Activated CD4-positive, alpha-beta T cell treated with anti-CD3 and anti-CD28 coated beads, Interleukin-2, amount 10 ng/mL, durations not matched to agents 7 days and 5 days (primary cell): Measurements from ENCODE around the gene TXNL1. TPM values are rescaled to one million over a fixed set of nuclear protein-coding genes. Genes with fewer than 3 reads are reported as not detected.
A peak's percentile ranks its signal among the peaks of the same experiment; 100 is the strongest.

Experiments used
- CTCF ChIA-PET: fragments of 350-600 bp; sonication (Branson Sonifier 250); formaldehyde crosslinking; loops from one replicate; lab custom pipeline; 2021; ENCODE audit warnings: antibody characterized with exemption; lab: Charles Lee
- POLR2A ChIA-PET: fragments of 350-600 bp; sonication (Branson Sonifier 250); formaldehyde crosslinking; loops from one replicate; lab custom pipeline; 2021; ENCODE audit warnings: antibody characterized with exemption; lab: Charles Lee
- DNase-seq: peaks from one replicate; pipeline ENCODE4 v3.0.0-alpha.2; 2020
- H3K27ac Mint-ChIP-seq: one replicate; pipeline ENCODE4 v1.8.0; 2021; ENCODE audit warnings: mild to moderate bottlenecking, moderate library complexity, mixed read lengths
- H3K27me3 Mint-ChIP-seq: one replicate; pipeline ENCODE4 v1.8.0; 2021; ENCODE audit warnings: mixed read lengths
- H3K36me3 Mint-ChIP-seq: one replicate; pipeline ENCODE4 v1.8.0; 2021; ENCODE audit warnings: low read depth, mixed read lengths
- H3K4me1 Mint-ChIP-seq: one replicate; pipeline ENCODE4 v1.8.0; 2021; ENCODE audit warnings: mixed read lengths
- H3K4me3 Mint-ChIP-seq: one replicate; pipeline ENCODE4 v1.8.0; 2021; ENCODE audit warnings: mild to moderate bottlenecking, moderate library complexity, mixed read lengths
- H3K9me3 Mint-ChIP-seq: one replicate; pipeline ENCODE4 v1.8.0; 2021; ENCODE audit warnings: mixed read lengths
- total RNA-seq, 2 experiments: library from RNA; stranded (reverse); gene quantifications; one replicate each; pipeline ENCODE4 v1.2.3, GENCODE V29; 2021

Gene TXNL1
- total RNA-seq, 2 experiments from 2014 or later, result 52.9 to 58.6 TPM

DNA sequence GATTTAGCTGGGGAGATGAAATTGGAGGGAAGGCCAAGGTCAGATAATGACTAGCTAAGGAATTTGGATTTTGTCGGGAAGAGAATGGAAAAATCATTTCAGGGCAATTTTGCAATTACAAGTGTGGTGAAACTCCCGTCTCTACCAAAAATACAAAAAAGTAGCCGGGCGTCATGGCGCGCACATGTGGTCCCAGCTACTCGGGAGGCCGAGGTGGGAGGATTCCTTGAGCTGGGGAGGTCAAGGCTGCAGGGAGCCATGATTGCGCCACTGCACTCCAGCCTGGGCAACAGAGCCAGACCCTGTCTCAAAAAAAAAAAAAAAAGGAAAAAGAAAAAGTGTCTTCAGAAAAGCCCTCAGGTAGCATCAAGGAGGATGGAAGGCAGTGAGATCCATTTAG is 1.2 kb upstream of the TXNL1 start:
- peaks cover 36% of the 10 kb centered on the region for H3K4me1 Mint-ChIP-seq
- peak overlapping the region; percentile 99 for H3K27ac Mint-ChIP-seq
- ChIA-PET CTCF (interaction anchor here (1.0 kb wide), 1 partner anchor 9 kb away, joined by 3 read pairs; no protein-coding TSS in a partner anchor), POLR2A (no interaction called here)
- peak overlapping the region; percentile 100 for H3K4me3 Mint-ChIP-seq
- peaks cover 21% of the 10 kb centered on the region for H3K36me3 Mint-ChIP-seq
- no peaks in the 10 kb centered on the region for H3K27me3 Mint-ChIP-seq
- peaks cover 4% of the 10 kb centered on the region for H3K9me3 Mint-ChIP-seq
- no peak for DNase-seq

DNA sequence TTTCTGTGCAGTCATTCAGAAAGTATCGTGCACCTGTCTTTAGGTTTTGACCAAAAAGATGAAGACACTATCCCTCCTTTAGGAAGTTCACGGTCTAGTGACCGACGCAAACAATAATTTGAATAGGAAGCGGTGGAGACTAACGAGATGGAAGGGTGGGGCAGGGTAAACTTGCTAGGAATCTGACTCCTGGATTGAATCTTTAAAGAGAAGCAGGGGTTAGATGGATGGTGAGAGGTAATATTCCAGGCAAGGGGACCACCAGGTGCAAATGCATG is 651 bp upstream of the TXNL1 start:
- CTCF ChIA-PET, result interaction anchor here (1.0 kb wide), 1 partner anchor 10 kb away, joined by 3 read pairs; no protein-coding TSS in a partner anchor
- no peaks in the 10 kb centered on the region for H3K27me3 Mint-ChIP-seq
- peaks cover 4% of the 10 kb centered on the region for H3K9me3 Mint-ChIP-seq

DNA sequence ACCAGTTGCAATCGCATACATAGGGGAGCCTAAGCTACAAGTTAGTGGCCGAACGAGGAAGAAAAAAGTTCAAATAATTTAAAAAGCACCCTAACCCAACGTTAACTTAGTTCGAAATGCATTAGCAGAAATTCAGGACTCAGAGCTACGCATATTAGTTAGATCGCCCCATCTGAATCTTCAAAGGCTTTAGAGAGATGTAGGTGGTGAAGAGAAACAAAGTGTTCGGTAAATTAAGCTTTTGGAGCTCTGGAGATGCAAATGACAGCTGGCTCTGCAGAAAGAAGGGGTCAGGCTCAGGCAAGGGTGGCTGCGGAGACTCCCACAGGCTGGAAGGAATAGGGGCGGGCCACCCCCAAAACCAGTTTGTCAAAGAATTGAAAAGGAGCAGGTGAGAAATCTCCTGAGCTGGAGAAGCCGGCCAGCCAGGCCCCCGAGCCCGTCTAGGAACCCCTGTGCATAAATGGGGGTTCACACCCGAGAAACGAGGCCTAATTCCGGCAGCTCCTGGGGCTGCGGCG is 621 bp downstream of the TXNL1 start:
- Mint-ChIP-seq H3K36me3 (peaks cover 29% of the 10 kb centered on the region), H3K27me3 (no peaks in the 10 kb centered on the region), H3K4me3 (peak overlapping the region; percentile 100), H3K9me3 (peaks cover 4% of the 10 kb centered on the region), H3K27ac (peak overlapping the region; percentile 99), H3K4me1 (peaks cover 44% of the 10 kb centered on the region)
- POLR2A ChIA-PET, result no interaction called here
- CTCF ChIA-PET, result interaction anchor here (0.6 to 1.5 kb wide), 7 partner anchors 9 to 366 kb away, joined by 3 to 4 read pairs (median 3); no protein-coding TSS in a partner anchor
- DNase-seq, result no peak

More for the DNA sequence above, 651 bp upstream of the TXNL1 start:
- H3K4me1 Mint-ChIP-seq, result peaks cover 39% of the 10 kb centered on the region
- peak overlapping the region; percentile 99 for H3K27ac Mint-ChIP-seq
- POLR2A ChIA-PET, result no interaction called here
- peak overlapping the region; percentile 100 for H3K4me3 Mint-ChIP-seq
- H3K36me3 Mint-ChIP-seq, result peaks cover 24% of the 10 kb centered on the region
- no peak for DNase-seq

DNA sequence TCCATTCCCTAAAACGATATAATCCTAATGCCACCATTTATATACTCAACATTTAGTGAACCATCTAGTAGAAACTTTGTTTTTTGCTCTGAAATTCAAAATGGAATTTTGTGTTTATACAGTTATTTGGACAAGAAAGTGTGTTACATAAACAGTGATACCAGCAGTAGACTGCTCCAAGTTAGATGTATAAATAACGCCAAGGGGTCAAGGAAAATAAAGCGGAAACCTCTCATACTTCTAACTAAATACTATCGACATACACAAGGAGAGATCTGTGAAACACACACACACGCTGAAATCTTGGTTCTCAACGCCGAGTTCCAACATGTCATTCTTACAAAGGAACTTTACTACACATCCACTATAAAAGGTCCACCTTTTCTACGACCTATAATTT is 1.2 kb downstream of the TXNL1 start:
- H3K27ac Mint-ChIP-seq, result peak overlapping the region; percentile 99
- ChIA-PET POLR2A (no interaction called here), CTCF (interaction anchor here (0.8 to 1.5 kb wide), 4 partner anchors 9 to 367 kb away, joined by 3 to 4 read pairs (median 3); no protein-coding TSS in a partner anchor)
- H3K4me1 Mint-ChIP-seq, result peaks cover 44% of the 10 kb centered on the region
- no peak for DNase-seq
- peaks cover 33% of the 10 kb centered on the region for H3K36me3 Mint-ChIP-seq
- H3K4me3 Mint-ChIP-seq, result peak overlapping the region; percentile 100
- H3K27me3 Mint-ChIP-seq, result no peaks in the 10 kb centered on the region
- peaks cover 4% of the 10 kb centered on the region for H3K9me3 Mint-ChIP-seq

- POLR2A ChIA-PET, result no interaction called here
- no peak overlapping the region for H3K4me3 Mint-ChIP-seq
- no peak overlapping the region for H3K27ac Mint-ChIP-seq
- H3K4me1 Mint-ChIP-seq, result peaks cover 47% of the 10 kb centered on the region
- CTCF ChIA-PET, result no interaction called here
- DNase-seq, result no peak
- H3K36me3 Mint-ChIP-seq, result peaks cover 44% of the 10 kb centered on the region
- no peaks in the 10 kb centered on the region for H3K27me3 Mint-ChIP-seq
- peaks cover 4% of the 10 kb centered on the region for H3K9me3 Mint-ChIP-seq
Measured at GRCh38 chr18:56635007-56635406, 3.4 kb downstream of the TXNL1 start.

GRCh38 chr18:56632070-56633022 is 6.0 kb downstream of the TXNL1 start:
- no peaks in the 10 kb centered on the region for H3K27me3 Mint-ChIP-seq
- POLR2A ChIA-PET, result no interaction called here
- CTCF ChIA-PET, result interaction anchor here (0.6 kb wide), 1 partner anchor 1237 kb away, joined by 5 read pairs; no protein-coding TSS in a partner anchor
- no peaks in the 10 kb centered on the region for H3K9me3 Mint-ChIP-seq
- peaks cover 36% of the 10 kb centered on the region for H3K36me3 Mint-ChIP-seq
- peaks cover 41% of the 10 kb centered on the region for H3K4me1 Mint-ChIP-seq
- H3K4me3 Mint-ChIP-seq, result no peak overlapping the region
- no peak overlapping the region for H3K27ac Mint-ChIP-seq
- no peak for DNase-seq

DNA sequence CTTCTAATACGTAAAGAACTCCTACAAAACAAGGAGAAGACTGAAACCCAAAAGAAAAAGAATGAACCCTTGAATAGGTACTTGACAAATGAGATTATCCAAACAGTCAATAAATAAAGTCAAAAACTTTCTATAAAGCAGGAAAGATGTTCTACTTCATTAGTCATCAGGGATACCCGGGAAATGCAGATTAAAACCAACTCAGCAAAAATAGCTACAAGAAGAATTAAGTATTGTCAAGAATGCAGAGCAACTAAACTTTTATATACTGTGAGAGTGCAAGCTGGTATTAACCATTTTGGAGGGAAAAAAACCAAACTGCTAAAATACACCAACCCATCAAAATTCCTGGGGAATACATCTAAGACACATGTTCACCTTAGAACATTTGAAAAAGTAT is 10.4 kb downstream of the TXNL1 start:
- peaks cover 13% of the 10 kb centered on the region for H3K4me1 Mint-ChIP-seq
- H3K27ac Mint-ChIP-seq, result no peak overlapping the region
- H3K27me3 Mint-ChIP-seq, result no peaks in the 10 kb centered on the region
- ChIA-PET POLR2A (no interaction called here), CTCF (no interaction called here)
- H3K36me3 Mint-ChIP-seq, result peaks cover 33% of the 10 kb centered on the region
- H3K4me3 Mint-ChIP-seq, result no peak overlapping the region
- no peaks in the 10 kb centered on the region for H3K9me3 Mint-ChIP-seq
- no peak for DNase-seq

DNA sequence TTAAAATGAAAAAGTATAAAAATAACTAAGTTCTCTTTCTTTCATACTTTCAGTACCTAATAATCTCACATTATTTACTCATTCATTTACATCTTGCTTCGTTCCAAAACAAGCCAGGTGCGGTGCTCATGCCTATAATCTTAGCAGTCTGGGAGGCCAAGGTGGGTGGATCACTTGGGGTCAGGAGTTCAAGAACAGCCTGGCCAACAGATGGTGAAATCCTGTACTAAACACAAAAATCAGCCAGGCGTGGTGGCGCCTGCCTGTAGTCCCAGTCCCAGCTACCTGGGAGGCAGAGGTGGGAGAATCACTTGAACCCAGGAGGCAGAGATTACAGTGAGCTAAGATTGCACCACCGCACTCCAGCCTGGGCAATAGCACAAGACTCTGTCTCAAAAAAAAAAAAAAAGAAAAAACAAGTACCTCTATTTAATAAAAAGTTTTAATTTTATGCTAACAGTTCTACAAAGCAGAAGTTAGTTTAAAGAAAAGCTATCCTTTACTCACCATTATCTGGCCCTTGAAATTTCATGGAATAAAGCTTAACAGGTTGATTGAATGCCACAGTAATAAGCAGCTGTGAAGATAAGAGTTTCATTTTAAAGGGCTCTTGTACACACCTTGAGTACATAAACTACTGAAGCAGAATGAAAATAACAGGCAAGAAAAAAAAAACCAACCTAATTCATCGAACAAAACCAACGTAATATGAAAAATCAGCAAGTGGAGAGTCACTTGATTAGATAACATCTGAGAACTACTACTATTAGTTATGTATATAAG is 22.5 kb downstream of the TXNL1 start:
- Mint-ChIP-seq H3K9me3 (no peaks in the 10 kb centered on the region), H3K4me3 (no peak overlapping the region), H3K36me3 (peaks cover 38% of the 10 kb centered on the region), H3K27ac (no peak overlapping the region), H3K4me1 (peaks cover 2% of the 10 kb centered on the region), H3K27me3 (no peaks in the 10 kb centered on the region)
- no peak for DNase-seq
- ChIA-PET POLR2A (no interaction called here), CTCF (interaction anchor here (0.6 to 0.9 kb wide), 4 partner anchors 31 to 1209 kb away, joined by 3 to 4 read pairs (median 3); no protein-coding TSS in a partner anchor)

GRCh38 chr18:56606618-56607017 is 31.8 kb downstream of the TXNL1 start:
- Mint-ChIP-seq H3K27me3 (no peaks in the 10 kb centered on the region), H3K36me3 (peaks cover 22% of the 10 kb centered on the region), H3K9me3 (no peaks in the 10 kb centered on the region), H3K27ac (no peak overlapping the region), H3K4me3 (no peak overlapping the region), H3K4me1 (no peaks in the 10 kb centered on the region)
- ChIA-PET CTCF (interaction anchor here (0.6 kb wide), 1 partner anchor 13 kb away, joined by 3 read pairs; no protein-coding TSS in a partner anchor), POLR2A (no interaction called here)
- no peak for DNase-seq

- ChIA-PET CTCF (no interaction called here), POLR2A (no interaction called here)
- no peak for DNase-seq
- H3K9me3 Mint-ChIP-seq, result peaks cover 2% of the 10 kb centered on the region
- no peak overlapping the region for H3K4me3 Mint-ChIP-seq
- H3K36me3 Mint-ChIP-seq, result no peaks in the 10 kb centered on the region
- H3K27me3 Mint-ChIP-seq, result no peaks in the 10 kb centered on the region
- no peak overlapping the region for H3K27ac Mint-ChIP-seq
- H3K4me1 Mint-ChIP-seq, result no peaks in the 10 kb centered on the region
Measured at GRCh38 chr18:56598422-56598821, 40.0 kb downstream of the TXNL1 start.

DNA sequence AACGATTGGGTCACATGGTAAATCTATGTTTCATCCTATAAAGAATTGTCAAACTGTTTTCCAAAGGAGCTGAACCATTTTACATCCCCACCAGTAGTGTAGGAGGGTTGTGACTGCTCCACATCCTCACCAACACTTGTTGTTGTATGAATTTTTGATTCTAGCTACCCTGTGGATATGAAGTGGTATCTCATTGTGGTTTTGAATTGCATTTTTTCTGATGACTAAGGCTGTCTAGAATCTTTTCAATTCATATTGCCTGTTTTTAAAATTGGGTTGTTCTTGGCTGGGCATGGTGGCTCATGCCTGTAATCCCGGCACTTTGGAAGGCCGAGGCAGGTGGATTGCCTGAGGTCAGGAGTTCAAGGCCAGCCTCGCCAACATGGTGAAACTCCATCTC is 44.5 kb downstream of the TXNL1 start:
- Mint-ChIP-seq H3K4me1 (no peaks in the 10 kb centered on the region), H3K4me3 (no peak overlapping the region), H3K9me3 (peaks cover 2% of the 10 kb centered on the region), H3K36me3 (no peaks in the 10 kb centered on the region), H3K27me3 (peaks cover 4% of the 10 kb centered on the region), H3K27ac (no peak overlapping the region)
- ChIA-PET CTCF (no interaction called here), POLR2A (no interaction called here)
- DNase-seq, result no peak

DNA sequence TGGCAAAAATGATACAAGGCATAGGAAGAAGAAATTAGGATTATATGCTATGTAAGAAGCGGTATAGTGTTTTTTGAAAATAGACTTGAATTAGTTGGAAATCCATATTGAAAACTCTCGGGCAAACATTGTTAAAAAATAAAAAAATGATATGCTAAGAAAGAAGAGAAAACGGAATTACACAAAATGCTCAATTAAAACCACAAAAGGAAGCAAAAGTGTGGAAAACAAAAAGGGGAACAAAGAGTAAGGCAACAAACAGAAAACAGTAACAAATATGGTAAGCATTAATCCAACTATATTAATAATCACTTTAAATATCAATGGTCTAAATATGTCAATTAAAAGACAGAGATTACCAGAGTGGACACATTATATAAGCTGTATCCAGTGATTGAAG is 58.4 kb downstream of the TXNL1 start:
- H3K4me1 Mint-ChIP-seq, result no peaks in the 10 kb centered on the region

More for the DNA sequence above, 58.4 kb downstream of the TXNL1 start:
- H3K27ac Mint-ChIP-seq, result no peak overlapping the region
- peaks cover 12% of the 10 kb centered on the region for H3K27me3 Mint-ChIP-seq
- no peak overlapping the region for H3K4me3 Mint-ChIP-seq
- DNase-seq, result no peak
- no peaks in the 10 kb centered on the region for H3K36me3 Mint-ChIP-seq
- CTCF ChIA-PET, result no interaction called here
- POLR2A ChIA-PET, result no interaction called here
- H3K9me3 Mint-ChIP-seq, result no peaks in the 10 kb centered on the region
